ENCODE measurements around the gene CD96.

DNA sequence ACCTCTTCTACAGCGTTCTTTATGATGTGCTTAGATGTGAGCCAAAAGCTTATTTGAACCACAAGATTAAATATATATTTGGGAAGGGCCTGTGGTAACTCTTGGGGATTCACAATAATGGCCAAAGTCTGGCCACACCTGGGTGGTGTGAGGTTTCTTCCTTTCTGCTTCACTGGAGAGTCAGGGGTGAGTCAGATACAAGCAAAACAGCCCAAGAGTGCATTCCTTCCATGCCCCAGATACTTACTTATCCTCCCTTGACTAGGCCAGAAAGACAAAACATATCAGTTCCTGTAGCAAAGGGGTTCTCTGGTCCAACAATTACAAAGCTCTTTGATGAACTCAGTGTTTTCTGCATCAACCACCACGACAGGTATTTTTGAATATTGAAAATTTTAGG is 52.2 kb downstream of the CD96 start:
- TF ChIP-seq CTCF (conservative IDR thresholded peaks at IDR 0.05; ENCODE audit: low read length) (no peak), EZH2phosphoT487 (IDR thresholded peaks at IDR 0.05; ENCODE audit: borderline replicate concordance, low read depth, low read length) (no peak)

All from OCI-LY7 (cell line).